BJ (cell line): ENCODE measurements around the gene CLINT1. TPM values are rescaled to one million over a fixed set of nuclear protein-coding genes. Genes with fewer than 3 reads are reported as not detected.

Experiments
- CTCF ChIA-PET: fragments of 350-600 bp; formaldehyde crosslinking; extraction: SDS; loops from one replicate; lab custom pipeline; 2021; ENCODE audit warnings: antibody characterized with exemption, inconsistent platforms; lab: Yijun Ruan, JAX
- POLR2A ChIA-PET: fragments of 300-600 bp; sonication (Branson Sonifier 250); formaldehyde crosslinking; extraction: SDS; loops from one replicate; lab custom pipeline; 2021; ENCODE audit warnings: antibody characterized with exemption; lab: Charles Lee
- DNase-seq: peaks from one replicate; pipeline ENCODE4 v3.0.0-alpha.2; 2011; ENCODE audit warnings: low read depth
- H3K27me3 ChIP-seq: 2 replicates; pipeline ENCODE4 v1.6.0; 2011; ENCODE audit warnings: low read length; ENCODE audit not compliant: control insufficient read depth, insufficient read depth
- H3K36me3 ChIP-seq: 2 replicates; pipeline ENCODE4 v1.5.1; 2011; ENCODE audit warnings: low read length; ENCODE audit not compliant: control insufficient read depth, insufficient read depth
- H3K4me3 ChIP-seq: 2 replicates; pipeline ENCODE4 v1.5.1; 2011; ENCODE audit warnings: low read depth, mild to moderate bottlenecking, control low read depth, low read length
- polyA minus RNA-seq: library from RNA; depleted of rRNA, polyadenylated mRNA; stranded (reverse); fragments of >200 nt; gene quantifications from 2 replicates; pipeline ENCODE4 v1.2.3, GENCODE V29; 2011; rRNA and poly(A)+ RNA removed
- polyA plus RNA-seq: library from polyadenylated mRNA; depleted of rRNA; stranded (reverse); fragments of >200 nt; gene quantifications from 2 replicates; pipeline ENCODE4 v1.2.3, GENCODE V29; 2011; rRNA removed
- TF ChIP-seq, protein P1 (sequence below): IDR thresholded peaks from 2 replicates; pipeline ENCODE4 v1.5.1; 2011; ENCODE audit warnings: low read depth, mild to moderate bottlenecking, control low read depth, inconsistent platforms, low read length, moderate library complexity; ENCODE audit not compliant: insufficient read depth

CLINT1 gene
- polyA plus RNA-seq (93.2 and 164 TPM in 2 replicates), polyA minus RNA-seq (115 and 174 TPM in 2 replicates)

DNA sequence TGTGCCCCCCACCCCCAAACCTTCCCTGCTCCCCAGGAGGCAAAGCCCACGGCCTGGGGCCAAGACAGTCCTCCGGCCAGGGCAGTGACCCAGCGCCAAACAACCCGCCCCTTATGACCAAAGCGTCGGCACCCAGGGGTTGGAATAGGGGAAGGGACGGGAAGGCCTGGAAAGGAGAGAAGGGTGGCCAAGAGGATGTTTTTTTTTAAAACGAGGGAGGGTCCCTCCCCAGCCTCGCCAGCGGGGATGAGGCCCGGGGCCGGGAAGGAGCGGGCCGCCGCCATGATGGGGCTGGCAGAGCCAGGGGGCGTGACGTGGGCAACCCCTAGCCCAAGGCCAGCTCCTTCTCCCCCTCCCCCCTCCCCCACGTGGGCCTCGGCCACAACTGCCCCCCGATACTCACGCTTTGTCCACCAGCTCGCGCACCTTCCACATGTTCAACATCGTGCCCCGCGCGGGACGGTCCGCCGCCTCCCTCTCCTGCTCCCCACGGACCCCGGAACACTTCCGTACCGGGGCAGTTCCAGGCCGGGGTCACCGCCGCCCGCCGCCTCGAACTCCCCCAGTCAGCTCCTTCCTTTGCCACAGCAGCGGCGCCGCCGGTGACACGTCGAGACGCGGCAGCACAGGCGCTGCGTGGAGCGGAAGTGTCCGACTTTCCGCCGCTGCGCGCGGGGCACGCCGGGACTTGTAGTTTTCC, at the start of gene CLINT1:
CLINT1 (minus strand) TSS at position 619 of the 700 bp plus-strand sequence; CDS start at position 444, 175 bp downstream.
- POLR2A ChIA-PET = interaction anchor here (0.6 kb wide), 1 partner anchor 585 kb away, joined by 17 read pairs; no protein-coding TSS in a partner anchor
- peak within 1 kb of the TSS; percentile 86 for H3K4me3 ChIP-seq
- H3K27me3 ChIP-seq = no peaks in the 10 kb centered on the region
- TF ChIP-seq, protein P1, sequence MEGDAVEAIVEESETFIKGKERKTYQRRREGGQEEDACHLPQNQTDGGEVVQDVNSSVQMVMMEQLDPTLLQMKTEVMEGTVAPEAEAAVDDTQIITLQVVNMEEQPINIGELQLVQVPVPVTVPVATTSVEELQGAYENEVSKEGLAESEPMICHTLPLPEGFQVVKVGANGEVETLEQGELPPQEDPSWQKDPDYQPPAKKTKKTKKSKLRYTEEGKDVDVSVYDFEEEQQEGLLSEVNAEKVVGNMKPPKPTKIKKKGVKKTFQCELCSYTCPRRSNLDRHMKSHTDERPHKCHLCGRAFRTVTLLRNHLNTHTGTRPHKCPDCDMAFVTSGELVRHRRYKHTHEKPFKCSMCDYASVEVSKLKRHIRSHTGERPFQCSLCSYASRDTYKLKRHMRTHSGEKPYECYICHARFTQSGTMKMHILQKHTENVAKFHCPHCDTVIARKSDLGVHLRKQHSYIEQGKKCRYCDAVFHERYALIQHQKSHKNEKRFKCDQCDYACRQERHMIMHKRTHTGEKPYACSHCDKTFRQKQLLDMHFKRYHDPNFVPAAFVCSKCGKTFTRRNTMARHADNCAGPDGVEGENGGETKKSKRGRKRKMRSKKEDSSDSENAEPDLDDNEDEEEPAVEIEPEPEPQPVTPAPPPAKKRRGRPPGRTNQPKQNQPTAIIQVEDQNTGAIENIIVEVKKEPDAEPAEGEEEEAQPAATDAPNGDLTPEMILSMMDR = no peak
- DNase-seq = no peak
- CTCF ChIA-PET = interaction anchor here (0.9 to 1.4 kb wide), 3 partner anchors 34 to 539 kb away, joined by 3 read pairs; no protein-coding TSS in a partner anchor
- no peaks in the 10 kb centered on the region for H3K36me3 ChIP-seq

DNA sequence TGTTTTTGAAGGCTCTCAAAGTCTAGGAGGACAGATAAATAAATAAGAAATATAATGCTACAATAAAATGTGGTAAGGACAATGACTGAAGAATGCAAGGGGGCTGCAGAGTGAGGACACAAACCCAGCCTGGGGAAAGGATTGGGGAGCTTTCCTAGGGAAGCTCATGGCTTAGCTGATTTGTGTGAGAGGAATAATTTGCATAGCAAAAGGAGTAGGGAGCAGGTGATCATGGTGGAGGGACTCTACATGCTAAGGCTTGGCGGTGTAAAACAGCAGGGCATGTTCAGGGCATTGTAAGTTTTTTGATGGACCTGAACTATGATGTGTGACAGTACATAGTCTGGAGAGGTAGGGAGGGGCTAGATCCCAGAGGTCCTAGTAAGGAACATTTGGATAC, 49.5 kb upstream of the CLINT1 start:
- no peaks in the 10 kb centered on the region for H3K27me3 ChIP-seq
- ChIA-PET POLR2A (no interaction called here), CTCF (interaction anchor here (0.7 kb wide), 1 partner anchor 47 kb away, joined by 3 read pairs; no protein-coding TSS in a partner anchor)
- H3K4me3 ChIP-seq = no peak overlapping the region
- no peaks in the 10 kb centered on the region for H3K36me3 ChIP-seq
- TF ChIP-seq, protein P1 = no peak
- no peak for DNase-seq

DNA sequence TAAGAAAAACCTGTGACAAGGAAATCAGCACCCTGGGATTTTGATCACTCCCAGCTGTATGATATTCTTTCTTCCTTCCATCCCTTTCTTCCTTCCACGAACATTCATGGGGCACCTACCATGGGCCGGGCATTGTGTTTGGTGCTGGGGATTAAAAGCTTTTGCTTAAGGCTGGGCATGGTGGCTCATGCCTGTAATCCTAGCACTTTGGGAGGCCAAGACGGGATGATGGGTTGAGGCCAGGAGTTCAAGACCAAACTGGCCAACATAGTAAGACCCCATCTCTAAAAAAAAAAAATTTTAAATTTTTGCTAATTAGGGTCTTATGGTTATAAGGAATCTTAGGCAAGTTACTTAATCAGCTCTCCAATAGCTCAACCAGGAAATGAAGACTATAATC, 48.5 kb upstream of the CLINT1 start:
- ChIA-PET CTCF (interaction anchor here (0.8 to 1.0 kb wide), 2 partner anchors 9 to 144 kb away, joined by 3 to 7 read pairs; no protein-coding TSS in a partner anchor), POLR2A (no interaction called here)
- no peak for DNase-seq
- Histone ChIP-seq H3K27me3 (no peaks in the 10 kb centered on the region), H3K4me3 (no peak overlapping the region), H3K36me3 (no peaks in the 10 kb centered on the region)
- TF ChIP-seq, protein P1 = no peak

DNA sequence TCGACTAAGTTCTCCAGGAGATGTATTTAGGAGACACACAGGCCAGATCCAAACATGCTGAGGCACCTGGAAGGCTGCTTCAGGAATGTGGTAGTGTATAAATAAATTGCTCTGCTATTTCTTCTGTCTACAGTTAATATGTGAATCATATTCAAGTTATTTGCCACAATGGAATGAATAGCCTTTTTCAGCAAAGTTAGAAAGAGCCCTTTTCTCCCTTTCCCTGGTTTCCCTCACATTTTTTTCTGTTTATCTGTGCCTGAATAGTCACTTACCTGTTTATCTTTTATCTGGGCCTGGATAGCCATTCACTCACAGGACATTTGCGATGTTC, 44.1 kb upstream of the CLINT1 start:
- Histone ChIP-seq H3K36me3 (no peaks in the 10 kb centered on the region), H3K27me3 (peaks cover 1% of the 10 kb centered on the region; the same call in 1 of the 2 replicates), H3K4me3 (no peak overlapping the region)
- DNase-seq = no peak
- TF ChIP-seq, protein P1 = no peak
- POLR2A ChIA-PET = interaction anchor here (0.5 kb wide), 1 partner anchor 1780 kb away, joined by 4 read pairs; no protein-coding TSS in a partner anchor
- CTCF ChIA-PET = interaction anchor here (0.9 kb wide), 1 partner anchor 11 kb away, joined by 3 read pairs; no protein-coding TSS in a partner anchor

DNA sequence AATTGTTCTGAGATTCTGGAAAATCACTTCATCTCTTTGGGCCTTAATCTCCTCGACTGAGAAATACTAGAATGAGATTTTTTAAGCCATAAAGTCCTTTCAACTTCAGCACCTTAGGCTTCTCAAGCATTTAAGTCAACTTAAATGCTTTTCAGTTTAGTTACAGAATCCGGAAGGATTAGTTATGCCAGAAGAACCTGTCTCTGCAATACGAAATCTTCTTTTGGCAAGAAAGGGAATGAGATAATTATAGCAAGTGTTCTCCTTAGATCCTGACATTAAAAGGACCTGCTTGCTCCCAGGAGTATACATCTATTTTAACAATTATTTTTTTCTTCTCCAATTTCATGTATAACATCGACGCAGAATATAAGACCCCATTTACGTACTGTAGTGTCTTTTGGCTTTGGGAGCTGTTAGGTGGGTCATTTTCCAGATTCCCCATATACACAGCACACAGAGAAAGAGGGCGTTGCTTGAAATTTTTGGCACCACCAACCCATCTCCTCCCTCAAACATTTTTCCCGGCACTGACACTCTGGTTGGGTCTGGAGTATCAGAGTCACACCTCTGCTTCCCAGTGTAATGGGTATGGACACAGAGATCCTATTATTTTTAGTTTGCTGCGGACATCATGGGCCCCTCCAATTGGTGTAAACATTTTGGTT, 43.6 kb upstream of the CLINT1 start:
- ChIA-PET CTCF (interaction anchor here (0.9 kb wide), 1 partner anchor 11 kb away, joined by 3 read pairs; no protein-coding TSS in a partner anchor), POLR2A (interaction anchor here (0.5 kb wide), 1 partner anchor 1780 kb away, joined by 4 read pairs; no protein-coding TSS in a partner anchor)
- peaks cover 1% of the 10 kb centered on the region; the same call in 1 of the 2 replicates for H3K27me3 ChIP-seq
- DNase-seq = no peak
- no peak overlapping the region for H3K4me3 ChIP-seq
- TF ChIP-seq, protein P1 = no peak
- H3K36me3 ChIP-seq = no peaks in the 10 kb centered on the region
